GM21381 (cell line): ENCODE data around the gene TRIP13.
"Not testable (repeated sequence)": the region's sequence is repeated elsewhere in the genome, so short reads cannot be mapped to it uniquely, and the experiment has no call there.

Experiments used
- ATAC-seq: cut with Tn5 transposase; IDR thresholded peaks from one replicate; pipeline ENCODE4 v1.9.1; 2021; ENCODE audit warnings: mild to moderate bottlenecking, moderate library complexity; ENCODE audit not compliant: unreplicated experiment

The TRIP13 gene

DNA sequence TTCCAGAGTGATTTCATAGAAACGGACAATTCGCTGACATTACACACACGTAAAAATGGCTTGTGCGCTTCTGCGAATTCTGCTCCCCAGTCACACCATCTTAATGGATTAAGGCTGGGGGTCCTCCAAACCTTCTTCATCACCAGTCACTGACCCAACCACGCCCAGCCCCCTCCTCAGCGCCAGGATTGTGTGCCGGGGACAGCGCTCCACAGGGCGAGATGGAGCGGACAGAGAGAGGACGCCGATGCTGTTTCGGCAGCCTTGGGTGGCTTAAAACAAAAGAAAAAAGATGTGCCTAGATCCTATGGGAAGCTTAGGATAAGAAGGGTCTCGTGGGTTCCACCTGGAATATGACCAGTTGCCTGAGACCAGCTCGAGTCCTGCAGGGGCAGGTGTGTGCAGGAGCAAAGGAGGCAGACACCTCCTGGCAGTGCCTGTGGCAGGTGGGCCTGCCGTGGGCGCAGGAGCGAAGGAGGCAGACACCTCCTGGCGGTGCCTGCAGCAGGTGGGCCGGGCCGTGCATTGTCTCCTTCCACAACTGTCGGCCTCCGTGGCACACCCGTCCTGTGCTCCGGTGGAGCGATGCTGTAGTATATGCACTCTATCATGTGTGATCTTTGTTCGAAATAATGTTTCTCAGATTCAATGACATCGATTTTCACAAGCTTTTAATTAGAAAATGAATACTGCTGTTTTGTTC is 20.9 kb upstream of the TRIP13 start:
- ATAC-seq, result no peak

GRCh38 chr5:872301-872700 is 20.4 kb upstream of the TRIP13 start:
- ATAC-seq, result no peak

GRCh38 chr5:873328-873727 is 19.4 kb upstream of the TRIP13 start:
- no peak for ATAC-seq

DNA sequence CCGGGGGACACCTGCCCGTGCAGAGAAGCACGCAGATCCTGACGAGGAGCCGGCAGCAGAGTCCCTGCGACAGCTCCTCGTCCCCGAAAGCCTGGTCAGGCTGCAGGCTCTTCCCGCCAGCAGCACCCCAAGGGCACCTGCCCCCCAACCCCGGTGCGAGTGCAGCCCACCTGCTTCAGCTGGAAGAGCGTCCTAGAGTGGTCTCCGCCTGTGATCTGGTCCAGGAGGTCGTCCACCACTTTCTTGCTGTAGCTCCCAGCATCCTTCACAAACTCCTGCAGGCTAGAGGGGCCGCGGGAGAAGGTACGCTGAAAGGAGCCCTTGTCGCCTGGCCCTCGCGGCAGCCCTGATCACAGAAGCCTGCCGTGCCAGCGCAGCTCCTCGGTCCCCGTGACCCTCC is 16.8 kb upstream of the TRIP13 start:
- no peak for ATAC-seq

DNA sequence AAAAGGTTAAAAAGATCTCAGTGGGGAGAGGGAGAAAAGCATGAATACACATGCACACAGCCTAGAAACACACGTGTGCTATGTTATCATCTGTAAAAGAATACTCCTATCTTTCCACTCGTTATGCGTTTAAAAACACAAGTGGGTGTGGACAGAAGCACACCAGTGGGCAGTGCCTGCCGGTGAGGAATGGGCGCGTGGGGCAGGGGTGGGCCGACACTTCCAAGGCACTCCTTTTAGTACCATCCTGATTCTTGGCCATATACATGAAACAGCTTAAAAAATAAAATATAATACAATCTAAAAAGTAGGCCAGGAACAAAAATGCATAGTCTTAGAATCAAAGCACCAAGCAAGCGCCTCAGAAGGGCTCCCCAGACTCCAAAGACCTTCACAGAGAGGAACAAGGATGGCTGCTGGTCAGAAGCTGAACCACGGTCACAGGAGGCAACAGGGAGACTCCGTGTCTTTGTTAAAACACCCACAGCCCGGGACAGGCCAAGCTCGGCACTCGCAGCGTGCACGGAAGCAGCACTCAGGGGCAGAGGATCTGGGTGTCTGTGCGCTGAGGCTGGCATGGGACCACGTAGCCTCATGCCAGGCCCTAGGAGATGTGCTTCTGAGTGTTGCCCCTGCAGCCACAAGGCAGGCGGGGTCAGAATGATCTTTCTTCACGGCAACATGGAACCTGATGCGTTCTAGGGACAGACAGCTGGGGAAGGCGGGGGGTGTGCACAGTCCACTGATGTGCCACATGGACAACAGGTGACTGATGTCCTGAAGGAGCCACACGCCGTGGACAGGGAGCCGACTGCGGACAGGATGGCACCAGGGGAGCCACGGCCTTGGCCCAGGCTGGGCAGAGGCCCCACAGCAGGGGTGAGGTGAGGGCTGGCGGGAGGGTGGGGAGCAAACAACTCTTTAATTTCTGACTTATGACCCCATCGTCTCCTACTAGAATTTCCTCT is 16.0 kb upstream of the TRIP13 start:
- ATAC-seq, result no peak

DNA sequence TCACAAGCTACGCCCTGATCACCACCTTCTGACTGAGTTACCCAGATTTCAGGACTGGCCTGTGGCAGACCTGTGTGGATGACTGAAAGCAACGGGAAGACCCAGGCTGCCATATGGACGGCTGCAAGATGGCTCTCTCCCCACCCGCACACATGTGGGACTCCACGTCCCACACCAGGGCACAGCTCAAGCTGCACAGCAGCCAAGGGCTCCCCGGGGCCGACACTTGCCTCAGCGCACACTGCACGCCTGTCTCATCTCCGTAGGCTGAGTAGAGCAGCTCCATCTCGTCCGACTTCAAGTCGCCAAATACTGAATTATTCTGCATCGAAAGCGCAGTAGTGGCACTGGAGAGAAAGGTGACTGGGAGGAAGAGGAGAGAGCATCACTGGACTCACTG is 14.6 kb upstream of the TRIP13 start:
- ATAC-seq, result no peak

- ATAC-seq, result not testable (repeated sequence)
These were observed 14.0 kb upstream of the TRIP13 start for GRCh38 chr5:878677-879076.

DNA sequence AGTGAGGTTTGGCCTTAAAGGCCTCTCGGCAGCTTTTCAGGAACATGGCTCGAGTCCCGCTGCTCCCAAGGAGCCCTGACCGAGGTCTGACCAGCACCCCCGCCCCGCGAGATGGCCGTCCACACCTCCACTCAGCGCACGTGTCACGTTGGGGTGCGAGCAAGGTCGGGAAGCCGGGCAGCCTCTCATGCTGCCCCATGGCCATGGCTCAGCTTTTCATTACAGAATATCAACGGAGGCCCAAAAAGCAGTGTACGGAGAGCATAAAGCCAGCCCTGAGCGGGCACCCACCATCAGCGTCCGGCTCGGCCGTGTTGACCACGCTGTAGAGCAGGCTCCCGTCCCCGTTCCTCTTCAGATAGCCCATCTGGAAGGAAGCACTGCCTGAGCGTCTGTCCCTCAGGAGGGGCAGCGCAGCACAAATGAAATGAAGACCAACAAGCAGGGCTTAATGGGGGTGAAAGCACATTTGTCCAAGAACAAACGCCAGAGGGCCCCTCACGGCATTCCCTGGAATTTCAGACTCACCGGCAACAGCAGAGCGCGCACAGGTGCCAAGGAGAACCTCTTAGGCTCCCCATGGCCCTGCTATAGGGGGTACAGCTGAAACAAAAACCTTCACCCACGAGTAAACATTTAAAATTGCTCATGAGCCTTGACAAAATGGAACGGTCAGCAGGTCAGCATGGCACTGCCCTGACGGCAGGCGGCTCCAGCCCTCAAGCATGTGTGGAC is 11.7 kb upstream of the TRIP13 start:
- ATAC-seq, result no peak

DNA sequence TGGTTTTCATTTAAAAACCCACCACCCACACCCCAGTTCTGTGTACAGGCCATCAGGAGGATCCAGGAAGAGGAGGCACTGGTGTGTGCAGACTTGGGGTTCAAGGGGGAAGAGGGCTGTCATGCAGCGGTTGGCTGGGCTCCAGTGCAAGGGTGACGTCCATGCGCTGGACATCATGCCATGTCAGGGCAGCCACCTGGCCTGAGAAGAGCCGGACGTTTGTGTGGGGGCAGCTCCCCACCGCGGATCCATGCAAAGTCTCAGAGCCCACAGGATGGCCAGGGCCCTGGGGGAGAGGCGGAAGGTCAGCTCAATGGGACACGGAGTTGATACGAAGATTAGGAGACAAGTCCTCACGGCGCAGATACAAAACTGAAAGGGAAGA is 11.1 kb upstream of the TRIP13 start:
- ATAC-seq, result no peak

DNA sequence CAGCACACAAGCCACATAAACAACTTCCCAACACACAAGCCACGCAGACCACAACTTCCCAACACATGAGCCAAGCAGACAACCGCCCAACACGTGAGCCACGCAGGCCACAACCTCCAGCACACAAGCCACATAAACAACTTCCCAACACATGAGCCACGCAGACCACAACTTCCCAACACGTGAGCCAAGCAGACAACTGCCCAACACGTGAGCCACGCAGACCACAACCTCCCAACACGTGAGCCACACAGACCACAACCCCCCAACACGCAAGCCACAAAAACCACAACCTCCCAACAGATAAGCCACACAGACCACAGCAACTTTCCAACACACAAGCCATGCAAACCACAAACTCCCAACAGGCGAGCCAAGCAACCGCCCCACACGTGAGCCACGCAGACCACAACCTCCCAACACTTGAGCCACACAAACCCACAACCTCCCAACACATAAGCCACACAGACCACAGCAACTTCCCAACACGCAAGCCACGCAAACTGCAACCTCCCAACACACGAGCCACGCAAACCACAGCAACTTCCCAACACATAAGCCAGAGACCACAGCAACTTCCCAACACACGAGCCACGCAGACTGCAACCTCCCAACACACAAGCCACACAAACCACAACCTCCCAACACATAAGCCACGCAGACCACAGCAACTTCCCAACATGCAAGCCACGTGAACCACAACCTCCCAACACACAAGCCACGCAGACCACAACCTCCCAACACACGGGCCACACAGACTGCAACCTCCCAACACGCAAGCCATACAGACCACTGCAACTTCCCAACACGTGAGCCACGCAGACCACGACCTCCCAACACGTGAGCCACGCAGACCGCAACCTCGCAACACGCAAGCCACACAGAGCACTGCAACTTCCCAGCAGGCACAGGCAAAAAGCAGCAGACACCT is 10.2 kb upstream of the TRIP13 start:
- no peak for ATAC-seq

- no peak for ATAC-seq
These were observed 9.1 kb upstream of the TRIP13 start for GRCh38 chr5:883475-884181.

DNA sequence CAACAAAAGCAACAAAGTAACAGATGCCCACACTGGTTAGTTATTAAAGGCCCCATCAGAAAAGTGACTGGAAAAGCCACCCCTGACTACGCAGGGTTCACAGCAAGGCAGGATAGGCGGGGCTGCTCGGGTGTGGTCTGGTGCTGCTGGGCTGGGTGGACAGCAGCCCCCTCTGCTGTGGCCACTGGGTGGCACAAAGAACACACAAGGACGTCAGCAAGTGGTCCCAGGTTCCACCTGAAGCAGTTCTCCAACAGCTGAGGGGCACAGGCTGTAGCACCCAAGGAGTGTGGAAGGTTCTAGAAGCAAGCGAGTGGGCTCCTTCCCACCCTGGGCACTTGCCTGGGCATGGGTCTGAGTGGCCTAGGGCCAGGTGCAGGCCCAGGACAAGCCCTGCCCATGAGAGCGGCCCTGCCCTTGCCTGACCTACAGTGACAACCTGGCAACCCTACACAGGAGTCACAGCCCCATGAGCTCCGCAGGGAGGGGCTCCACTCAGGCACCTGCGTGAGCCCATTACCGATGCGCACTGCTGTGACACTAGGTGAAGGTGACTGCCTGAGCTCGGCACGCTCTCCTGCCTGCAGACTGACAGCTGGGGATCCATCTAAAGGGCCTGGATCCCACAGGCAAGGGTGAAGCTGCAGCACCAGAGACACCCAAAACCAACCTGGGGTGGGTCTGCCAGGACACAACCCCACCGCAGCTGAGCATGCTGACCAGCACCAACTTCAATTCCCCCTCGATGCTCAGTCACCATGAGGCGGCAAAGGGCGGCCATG is 8.1 kb upstream of the TRIP13 start:
- no peak for ATAC-seq

DNA sequence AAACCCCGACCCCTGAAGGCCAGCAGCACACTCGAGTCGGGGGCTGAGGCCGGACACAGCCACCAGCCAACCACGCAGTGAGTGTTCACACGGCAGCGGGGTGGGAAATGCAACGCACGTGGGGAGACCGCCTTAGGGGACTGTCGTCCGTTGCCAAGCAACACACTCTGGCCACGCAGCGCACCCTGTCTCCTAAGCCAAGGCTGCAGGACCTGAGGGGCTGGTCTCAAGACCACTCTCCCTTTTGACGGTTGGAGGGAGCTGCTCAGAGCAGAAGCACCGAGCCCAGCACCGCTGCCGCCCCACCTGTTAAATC is 7.6 kb upstream of the TRIP13 start:
- no peak for ATAC-seq

DNA sequence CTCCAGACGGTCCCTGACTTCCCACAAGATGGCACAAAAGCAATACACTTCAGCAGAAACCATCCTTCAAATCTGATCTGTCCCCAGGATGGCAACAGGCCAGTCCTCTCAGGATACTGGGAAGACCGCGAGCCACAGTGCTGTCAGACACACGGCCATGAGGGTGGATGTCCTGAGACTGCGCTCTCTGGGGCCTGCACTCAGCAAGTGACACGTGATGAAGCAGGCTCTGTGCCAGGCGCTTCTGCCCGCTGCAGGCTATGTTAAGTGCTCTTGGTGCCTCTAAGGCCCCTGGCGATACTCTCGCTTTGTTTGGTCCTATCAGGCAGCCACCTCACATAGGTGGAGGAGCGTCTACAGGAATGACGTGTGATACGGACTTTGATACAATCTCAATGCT is 7.2 kb upstream of the TRIP13 start:
- no peak for ATAC-seq

DNA sequence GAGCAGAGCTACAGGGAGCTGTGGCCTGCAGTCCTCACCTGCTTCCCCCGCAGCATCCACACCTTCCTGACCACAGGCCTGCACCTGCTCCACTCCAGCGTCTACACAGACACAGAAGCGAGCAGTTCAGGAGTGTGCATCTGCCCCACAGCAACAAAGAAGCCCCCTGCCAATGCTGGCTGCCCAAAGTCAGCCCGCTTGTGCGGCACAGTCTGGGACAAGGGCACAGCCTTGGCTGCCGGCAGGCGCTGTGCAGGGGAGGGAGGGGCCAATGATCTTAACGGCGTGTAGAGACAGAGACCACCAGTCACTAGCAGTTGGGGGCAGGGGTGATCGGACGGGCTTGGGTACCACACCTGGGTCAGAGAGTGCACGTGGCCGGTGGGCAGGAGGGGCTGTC is 6.6 kb upstream of the TRIP13 start:
- no peak for ATAC-seq

DNA sequence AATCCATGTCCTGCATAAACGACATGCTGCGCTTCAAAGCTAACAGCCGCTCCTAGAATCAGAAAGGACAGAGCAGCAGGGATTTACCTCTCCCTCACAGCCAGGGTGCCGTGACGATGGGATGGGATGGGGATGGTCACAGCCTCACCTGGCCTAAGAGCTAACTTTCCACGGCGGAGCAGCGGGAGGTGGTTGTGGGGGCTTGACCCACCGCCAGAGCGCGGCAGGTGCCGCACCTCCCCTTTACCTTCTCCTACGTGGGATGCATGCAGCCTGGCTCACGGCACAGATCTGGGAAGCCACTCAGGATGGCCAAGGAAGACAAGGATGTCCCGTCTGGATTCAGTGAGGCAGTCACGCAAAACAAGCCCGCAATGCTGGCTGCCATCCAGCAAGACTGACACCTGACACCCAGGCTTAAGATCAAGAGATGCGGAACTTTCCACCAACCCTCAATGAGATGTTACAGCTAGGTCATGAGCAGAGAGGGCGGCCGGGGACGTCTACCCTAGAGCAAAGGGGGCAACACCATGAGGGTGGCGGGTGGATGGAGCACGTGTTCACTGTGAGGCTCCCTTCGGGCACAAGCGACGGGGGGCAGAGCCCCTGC is 5.9 kb upstream of the TRIP13 start:
- no peak for ATAC-seq

- ATAC-seq, result no peak
These were observed 4.6 kb upstream of the TRIP13 start for GRCh38 chr5:887947-888637.

DNA sequence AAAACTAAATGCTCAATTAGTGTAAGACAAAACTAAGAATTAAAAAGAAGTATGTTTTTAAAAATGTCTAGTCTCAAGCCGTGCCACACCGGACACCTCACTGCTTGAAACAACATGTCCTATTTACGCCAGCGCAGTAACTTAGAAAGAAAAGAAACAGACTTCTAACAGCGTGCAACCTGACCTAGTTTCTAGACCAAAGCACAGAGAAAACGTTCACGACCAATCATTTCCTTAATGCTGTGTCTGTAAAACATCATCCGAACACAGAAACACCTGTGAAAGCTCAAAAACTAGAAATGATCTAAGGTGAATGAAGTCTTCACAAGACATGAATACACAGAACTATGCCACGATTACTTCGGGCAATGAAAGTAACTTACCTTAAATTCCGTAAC is 4.0 kb upstream of the TRIP13 start:
- no peak for ATAC-seq
